HepG2 (cell line): ENCODE results near the gene BRAP. TPM values are rescaled to one million over a fixed set of nuclear protein-coding genes. Genes with fewer than 3 reads are reported as not detected.
A peak's percentile ranks its signal among the peaks of the same experiment; 100 is the strongest.

Experiments
- ARID4A ChIP-seq: sonication (generic); formaldehyde crosslinking; IDR thresholded peaks from 2 replicates; pipeline ENCODE4 v1.5.0; 2020; ENCODE audit warnings: mild to moderate bottlenecking, missing genetic modification reagents, borderline replicate concordance
- ARID5B ChIP-seq: IDR thresholded peaks from 2 replicates; pipeline ENCODE4 v1.4.0; 2020; ENCODE audit warnings: mild to moderate bottlenecking, missing genetic modification reagents
- ATF5 ChIP-seq: sonication (generic); formaldehyde crosslinking; IDR thresholded peaks from 2 replicates; pipeline ENCODE4 v1.4.0; 2020; ENCODE audit warnings: mild to moderate bottlenecking, low read depth, missing genetic modification reagents
- FUBP1 ChIP-seq: sonication (generic); formaldehyde crosslinking; IDR thresholded peaks from 2 replicates; pipeline ENCODE4 v1.5.1; 2020; ENCODE audit warnings: missing genetic modification reagents, mild to moderate bottlenecking, borderline replicate concordance
- MATR3 ChIP-seq: sonication (generic); formaldehyde crosslinking; IDR thresholded peaks from 2 replicates; pipeline ENCODE4 v1.4.0; 2020; ENCODE audit warnings: missing genetic modification reagents
- NR2F6 ChIP-seq, 2 experiments: IDR thresholded peaks; 2 replicates each; pipeline ENCODE4 v1.6.1; 2016; ENCODE audit warnings: antibody characterized with exemption in 1 of 2, mild to moderate bottlenecking in 1 of 2
- NRL ChIP-seq: sonication (generic); formaldehyde crosslinking; IDR thresholded peaks from 2 replicates; pipeline ENCODE4 v1.5.0; 2020; ENCODE audit warnings: missing genetic modification reagents, mild to moderate bottlenecking, moderate library complexity, borderline replicate concordance
- PCBP2 ChIP-seq: fragments of 200-400 bp; formaldehyde crosslinking; optimal IDR thresholded peaks from 2 replicates; pipeline ENCODE3; 2018; ENCODE audit warnings: low read length, low read depth; ENCODE audit not compliant: poor library complexity, severe bottlenecking
- PHB2 ChIP-seq: fragments of 450-650 bp; IDR thresholded peaks from 2 replicates; pipeline ENCODE4 v1.6.1; 2018; ENCODE audit not compliant: partially characterized antibody
- PHF5A ChIP-seq: IDR thresholded peaks from one replicate; pipeline ENCODE4 v1.6.1; 2018; ENCODE audit warnings: low read depth, missing genetic modification reagents; ENCODE audit not compliant: unreplicated experiment
- RXRA ChIP-seq: sonication (generic); formaldehyde crosslinking; IDR thresholded peaks from 2 replicates; pipeline ENCODE4 v1.5.1; 2020; ENCODE audit warnings: missing genetic modification reagents
- SOX5 ChIP-seq: IDR thresholded peaks from 2 replicates; pipeline ENCODE4 v1.6.1; 2016; ENCODE audit warnings: borderline replicate concordance
- U2AF1 ChIP-seq: fragments of 200-400 bp; formaldehyde crosslinking; optimal IDR thresholded peaks from 2 replicates; pipeline ENCODE3; 2017; ENCODE audit warnings: mild to moderate bottlenecking, low read depth, low read length
- ZGPAT ChIP-seq: IDR thresholded peaks from 2 replicates; pipeline ENCODE4 v1.6.1; 2016; ENCODE audit warnings: mild to moderate bottlenecking
- ZNF24 ChIP-seq: fragments of 450-650 bp; IDR thresholded peaks from 2 replicates; pipeline ENCODE4 v1.6.1; 2017; ENCODE audit warnings: antibody characterized with exemption, mild to moderate bottlenecking
- ZNF484 ChIP-seq: sonication (generic); formaldehyde crosslinking; IDR thresholded peaks from 2 replicates; pipeline ENCODE4 v1.5.1; 2020; ENCODE audit warnings: mild to moderate bottlenecking, low read depth, missing genetic modification reagents, borderline replicate concordance
- ZNF564 ChIP-seq: sonication (generic); formaldehyde crosslinking; IDR thresholded peaks from 2 replicates; pipeline ENCODE4 v1.8.1; 2023; ENCODE audit warnings: mild to moderate bottlenecking, missing genetic modification reagents
- ZNF75D ChIP-seq: sonication (generic); formaldehyde crosslinking; IDR thresholded peaks from 2 replicates; pipeline ENCODE4 v1.8.1; 2023; ENCODE audit warnings: missing genetic modification reagents, mild to moderate bottlenecking, borderline replicate concordance
- polyA plus RNA-seq, 8 experiments: library from polyadenylated mRNA; depleted of rRNA in 3 of 8; stranded (reverse) in 7 of 8; unstranded in 1 of 8; fragments of >200 nt; fragmentation: Illumina TruSeq in 4 of 8; extraction: Trizol in 4 of 8; gene quantifications; 2 replicates each; pipeline versions ENCODE4 v1.2.1 to v1.2.3, GENCODE V29; 2011 to 2016; ENCODE audit warnings: low read depth in 4 of 8, missing spikeins in 1 of 8, mixed read lengths in 1 of 8; ENCODE audit not compliant: insufficient read depth in 1 of 8
- total RNA-seq, 5 experiments: library from RNA; depleted of rRNA; stranded (reverse); fragments of >200 nt; fragmentation: Illumina TruSeq; extraction: Trizol; gene quantifications; 2 replicates each; pipeline ENCODE4 v1.2.3, GENCODE V29; 2016; ENCODE audit warnings: low read depth in 1 of 5

Gene BRAP
- total and polyA plus RNA-seq, 2 of the 13 experiments (the other 11 are each of a cell fraction or from before 2014, with no cell fraction given), result 8.1 to 15.4 TPM

GRCh38 chr12:111685322-111685810 is 390 bp downstream of the BRAP start (continued):
- no peak for TF ChIP-seq ARID5B
- no peak for TF ChIP-seq SOX5 (CRISPR knock-in tag)
- TF ChIP-seq U2AF1, result no peak
- no peak for TF ChIP-seq ZNF564 (CRISPR knock-in tag)
- TF ChIP-seq PHB2, result no peak
- no peak for TF ChIP-seq ZNF24
- TF ChIP-seq MATR3 (CRISPR knock-in tag), result no peak
- TF ChIP-seq ARID4A, result no peak
- TF ChIP-seq ZNF75D (CRISPR knock-in tag), result no peak
- TF ChIP-seq NRL (CRISPR knock-in tag), result no peak
- TF ChIP-seq ZGPAT (CRISPR knock-in tag), result no peak
- TF ChIP-seq NR2F6 (IDR thresholded peaks at IDR 0.05), result no peak
- no peak for TF ChIP-seq NR2F6 (CRISPR knock-in tag; IDR thresholded peaks at IDR 0.05)
- TF ChIP-seq FUBP1 (CRISPR knock-in tag), result 0 out of 2 replicates have a peak, but pooled peaks have one; percentile 15
- TF ChIP-seq ATF5 (CRISPR knock-in tag), result no peak
- TF ChIP-seq PCBP2, result no peak
- no peak for TF ChIP-seq RXRA (CRISPR knock-in tag)
- TF ChIP-seq PHF5A (CRISPR knock-in tag), result no peak
- no peak for TF ChIP-seq ZNF484
